Measurements from ENCODE around the gene SYT1. TPM values are rescaled to one million over a fixed set of nuclear protein-coding genes. Genes with fewer than 3 reads are reported as not detected.
"Not testable (repeated sequence)": the region's sequence is repeated elsewhere in the genome, so short reads cannot be mapped to it uniquely, and the experiment has no call there.

Gene SYT1
- total and polyA plus RNA-seq, 2 donors, result 5.1 to 13.8 TPM

DNA sequence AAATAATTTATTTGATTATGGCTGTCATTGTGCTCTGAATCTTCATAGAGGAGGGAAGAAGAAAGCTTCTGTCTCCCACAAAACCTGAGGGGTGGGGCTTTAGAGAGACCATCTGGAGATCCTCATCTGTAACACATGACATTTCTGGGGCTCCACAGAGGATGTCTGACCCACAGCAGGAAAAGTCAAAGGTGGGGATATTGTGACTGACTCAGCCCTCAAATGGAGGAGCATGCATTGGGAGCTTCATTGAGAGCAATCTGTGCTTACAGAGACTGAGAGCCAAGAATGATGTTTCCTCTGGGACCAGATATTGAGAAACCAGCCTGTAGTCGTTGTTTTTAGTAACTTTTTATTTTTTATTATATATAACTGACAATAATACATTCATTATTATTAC is 158.7 kb downstream of the SYT1 start:
- WGBS, result 63% methylated on average over 1 of the region's 1 CpG
- Histone ChIP-seq H3K27ac (ENCODE audit: low read depth) (no peak overlapping the region), H3K4me1 (ENCODE audit: insufficient read depth) (no peaks in the 10 kb centered on the region), H3K36me3 (ENCODE audit: insufficient read depth) (no peaks in the 10 kb centered on the region), H3K4me3 (ENCODE audit: low read depth, low read length) (no peak overlapping the region)
- no peak for DNase-seq (ENCODE audit: extremely low spot score)

DNA sequence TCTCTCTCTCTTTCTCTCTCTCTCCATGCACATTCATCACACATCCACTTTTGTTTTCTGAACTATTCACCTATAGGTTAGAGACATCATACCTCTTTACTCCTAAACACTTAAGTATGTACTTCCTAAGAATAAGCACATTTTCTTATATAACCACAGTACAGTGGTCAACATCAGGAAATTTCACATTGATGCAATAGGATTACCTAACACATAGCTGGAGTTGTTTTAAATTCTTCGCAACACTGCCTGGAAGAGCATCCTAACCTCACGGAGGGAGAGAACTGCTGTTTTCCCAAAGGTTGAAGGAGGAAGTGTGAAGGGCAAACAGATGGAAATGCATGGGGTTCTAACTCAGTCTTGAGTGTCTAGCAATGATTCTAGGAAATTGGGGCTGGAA is 159.2 kb downstream of the SYT1 start:
- DNase-seq (ENCODE audit: extremely low spot score), result no peak
- Histone ChIP-seq H3K27ac (ENCODE audit: low read depth) (no peak overlapping the region), H3K4me1 (ENCODE audit: insufficient read depth) (no peaks in the 10 kb centered on the region), H3K36me3 (ENCODE audit: insufficient read depth) (no peaks in the 10 kb centered on the region), H3K4me3 (ENCODE audit: low read depth, low read length) (no peak overlapping the region)
- WGBS, result 93% methylated on average over 2 of the region's 2 CpGs

DNA sequence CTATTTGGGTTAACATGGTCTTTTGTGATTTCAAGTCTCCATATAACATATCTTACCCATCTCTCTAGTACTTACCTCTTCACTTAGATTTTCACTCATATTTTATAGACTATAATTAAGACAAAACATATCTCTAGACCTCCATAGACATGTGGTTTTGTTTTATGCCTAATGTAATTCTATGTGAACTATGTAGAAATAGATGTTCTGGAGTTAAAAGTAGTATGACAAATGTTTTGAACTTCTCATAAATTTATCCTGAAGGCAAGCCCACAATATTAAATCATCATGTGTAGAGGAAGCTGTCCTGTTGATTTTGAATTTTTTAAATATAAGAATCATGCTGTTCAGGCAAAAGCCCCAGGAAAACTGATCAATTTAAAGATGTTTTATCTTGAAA is 169.2 kb downstream of the SYT1 start:
- no peaks in the 10 kb centered on the region for H3K4me1 ChIP-seq (ENCODE audit: insufficient read depth)
- DNase-seq (ENCODE audit: extremely low spot score), result no peak
- H3K36me3 ChIP-seq (ENCODE audit: insufficient read depth), result no peaks in the 10 kb centered on the region
- H3K27ac ChIP-seq (ENCODE audit: low read depth), result no peak overlapping the region
- no peak overlapping the region for H3K4me3 ChIP-seq (ENCODE audit: low read depth, low read length)

DNA sequence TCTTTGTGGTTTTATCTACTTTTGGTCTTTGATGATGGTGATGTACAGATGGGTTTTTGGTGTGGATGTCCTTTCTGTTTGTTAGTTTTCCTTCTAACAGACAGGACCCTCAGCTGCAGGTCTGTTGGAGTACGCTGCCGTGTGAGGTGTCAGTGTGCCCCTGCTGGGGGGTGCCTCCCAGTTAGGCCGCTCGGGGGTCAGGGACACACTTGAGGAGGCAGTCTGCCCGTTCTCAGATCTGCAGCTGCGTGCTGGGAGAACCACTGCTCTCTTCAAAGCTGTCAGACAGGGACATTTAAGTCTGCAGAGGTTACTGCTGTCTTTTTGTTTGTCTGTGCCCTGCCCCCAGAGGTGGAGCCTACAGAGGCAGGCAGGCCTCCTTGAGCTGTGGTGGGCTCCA is 180.2 kb downstream of the SYT1 start:
- H3K4me1 ChIP-seq (ENCODE audit: insufficient read depth); H3K27ac ChIP-seq (ENCODE audit: low read depth); H3K36me3 ChIP-seq (ENCODE audit: insufficient read depth); DNase-seq (ENCODE audit: extremely low spot score); H3K4me3 ChIP-seq (ENCODE audit: low read depth, low read length): not testable (repeated sequence)
- 85% methylated on average over 6 of the region's 6 CpGs for WGBS

DNA sequence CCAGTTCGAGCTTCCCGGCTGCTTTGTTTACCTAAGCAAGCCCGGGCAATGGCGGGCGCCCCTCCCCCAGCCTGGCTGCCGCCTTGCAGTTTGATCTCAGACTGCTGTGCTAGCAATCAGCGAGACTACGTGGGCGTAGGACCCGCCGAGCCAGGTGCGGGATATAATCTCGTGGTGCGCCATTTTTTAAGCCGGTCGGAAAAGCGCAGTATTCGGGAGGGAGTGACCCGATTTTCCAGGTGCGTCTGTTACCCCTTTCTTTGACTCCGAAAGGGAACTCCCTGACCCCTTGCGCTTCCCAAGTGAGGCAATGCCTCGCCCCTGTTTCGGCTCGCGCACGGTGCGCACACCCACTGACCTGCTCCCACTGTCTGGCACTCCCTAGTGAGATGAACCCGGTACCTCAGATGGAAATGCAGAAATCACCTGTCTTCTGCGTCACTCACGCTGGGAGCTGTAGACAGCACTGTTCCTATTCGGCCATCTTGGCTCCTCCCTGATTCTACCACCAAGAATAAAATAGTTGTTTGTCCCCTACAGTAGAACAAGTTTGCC is 180.7 kb downstream of the SYT1 start:
- not testable (repeated sequence) for DNase-seq (ENCODE audit: extremely low spot score); H3K4me1 ChIP-seq (ENCODE audit: insufficient read depth); H3K4me3 ChIP-seq (ENCODE audit: low read depth, low read length); H3K27ac ChIP-seq (ENCODE audit: low read depth); H3K36me3 ChIP-seq (ENCODE audit: insufficient read depth)
- WGBS, result 90% methylated on average over 30 of the region's 32 CpGs

DNA sequence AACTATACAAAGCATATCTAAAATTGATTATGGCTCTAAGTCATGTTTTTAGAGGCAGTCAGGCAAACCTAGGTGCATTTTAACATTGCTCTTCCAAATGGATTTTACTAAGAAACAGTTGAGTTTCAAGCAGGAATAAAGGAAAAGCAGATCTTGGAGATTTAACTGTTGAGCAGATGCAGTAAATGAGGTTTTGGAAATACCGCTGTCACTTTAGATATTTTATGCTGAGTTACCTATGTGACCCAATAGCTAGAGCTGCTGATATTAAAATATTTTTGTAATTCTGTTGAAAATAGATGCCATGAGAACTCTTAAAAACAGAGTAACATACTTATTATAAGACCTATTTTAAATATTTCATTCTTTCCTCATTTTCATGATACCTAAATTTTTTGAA is 181.4 kb downstream of the SYT1 start:
- H3K4me3 ChIP-seq (ENCODE audit: low read depth, low read length), result no peak overlapping the region
- WGBS, result 98% methylated on average over 1 of the region's 1 CpG
- no peak overlapping the region for H3K27ac ChIP-seq (ENCODE audit: low read depth)
- no peaks in the 10 kb centered on the region for H3K36me3 ChIP-seq (ENCODE audit: insufficient read depth)
- no peaks in the 10 kb centered on the region for H3K4me1 ChIP-seq (ENCODE audit: insufficient read depth)
- no peak for DNase-seq (ENCODE audit: extremely low spot score)

DNA sequence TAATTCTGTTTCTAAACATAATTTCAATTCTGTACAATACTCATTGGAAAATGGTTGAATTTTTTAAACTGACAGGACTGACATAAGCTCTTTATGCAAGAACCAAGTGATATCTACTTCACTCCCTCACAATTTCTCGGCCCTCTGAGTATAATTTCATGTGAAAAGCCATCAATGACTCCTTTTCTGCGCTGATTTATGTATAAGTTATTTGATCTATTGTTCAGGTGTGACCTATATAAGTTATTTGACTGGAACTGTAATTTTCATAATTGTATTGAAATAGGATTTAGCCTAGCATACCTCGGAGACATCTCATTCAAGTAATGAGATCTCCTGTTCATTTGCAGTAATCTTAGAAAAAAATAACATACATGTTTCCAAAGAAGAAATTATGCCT is 184.4 kb downstream of the SYT1 start:
- WGBS, result 93% methylated on average over 3 of the region's 3 CpGs
- Histone ChIP-seq H3K27ac (ENCODE audit: low read depth) (no peak overlapping the region), H3K36me3 (ENCODE audit: insufficient read depth) (no peaks in the 10 kb centered on the region), H3K4me3 (ENCODE audit: low read depth, low read length) (no peak overlapping the region), H3K4me1 (ENCODE audit: insufficient read depth) (no peaks in the 10 kb centered on the region)
- no peak for DNase-seq (ENCODE audit: extremely low spot score)

DNA sequence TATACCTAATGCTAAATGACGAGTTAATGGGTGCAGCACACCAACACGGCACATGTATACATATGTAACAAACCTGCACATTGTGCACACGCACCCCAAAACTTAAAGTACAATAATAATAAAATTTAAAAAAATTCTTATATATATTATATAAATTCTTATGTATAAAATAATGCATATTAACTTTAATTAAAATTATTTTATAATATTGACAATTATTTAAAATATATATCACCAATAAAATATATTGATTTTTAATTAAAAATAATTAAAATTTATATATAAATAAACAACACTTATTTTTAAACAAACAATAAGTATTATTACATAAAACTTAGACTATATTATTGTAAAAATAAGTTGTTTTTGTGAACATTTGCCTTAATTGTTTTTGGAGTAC is 188.8 kb downstream of the SYT1 start:
- WGBS, result 96% methylated on average over 3 of the region's 3 CpGs
- DNase-seq (ENCODE audit: extremely low spot score), result no peak
- Histone ChIP-seq H3K4me1 (ENCODE audit: insufficient read depth) (no peaks in the 10 kb centered on the region), H3K36me3 (ENCODE audit: insufficient read depth) (no peaks in the 10 kb centered on the region), H3K4me3 (ENCODE audit: low read depth, low read length) (no peak overlapping the region), H3K27ac (ENCODE audit: low read depth) (no peak overlapping the region)

DNA sequence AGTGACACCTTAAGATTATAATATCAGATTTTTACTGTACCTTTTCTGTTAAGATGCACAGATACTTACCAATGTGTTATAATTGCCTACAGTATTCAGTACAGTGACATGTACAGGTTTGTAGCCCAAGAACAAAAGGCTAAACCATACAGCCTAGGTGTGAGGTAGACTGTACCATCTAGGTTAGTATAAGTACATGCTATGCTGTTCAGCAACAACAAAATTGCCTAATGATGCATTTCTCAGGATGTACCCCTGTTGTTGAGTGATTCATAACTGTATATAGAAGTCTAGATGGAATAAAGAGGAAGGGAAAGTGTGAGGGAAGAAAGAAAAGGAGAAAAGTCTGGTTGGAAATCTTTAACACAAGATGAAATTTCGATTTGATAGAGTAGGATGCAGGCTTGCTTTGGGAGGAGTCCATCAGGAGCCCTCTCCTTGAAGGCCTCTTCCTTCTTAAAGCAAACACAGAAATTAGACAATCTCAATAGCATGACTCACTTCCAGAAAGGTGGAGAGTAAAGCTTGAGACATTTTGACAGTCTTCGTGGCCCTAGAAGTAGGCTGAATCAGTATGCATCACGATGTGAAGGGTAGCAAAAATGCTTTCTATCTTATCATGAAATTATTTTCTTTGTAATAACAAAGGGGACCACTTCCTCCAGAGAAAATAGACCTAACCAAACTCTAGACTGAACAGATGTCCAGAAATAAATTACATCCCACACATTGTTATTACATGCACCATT is 191.5 kb downstream of the SYT1 start:
- no peaks in the 10 kb centered on the region for H3K4me1 ChIP-seq (ENCODE audit: insufficient read depth)
- no peak overlapping the region for H3K4me3 ChIP-seq (ENCODE audit: low read depth, low read length)
- no peak overlapping the region for H3K27ac ChIP-seq (ENCODE audit: low read depth)
- DNase-seq (ENCODE audit: extremely low spot score), result no peak
- no peaks in the 10 kb centered on the region for H3K36me3 ChIP-seq (ENCODE audit: insufficient read depth)
- 71% methylated on average over 3 of the region's 3 CpGs for WGBS

DNA sequence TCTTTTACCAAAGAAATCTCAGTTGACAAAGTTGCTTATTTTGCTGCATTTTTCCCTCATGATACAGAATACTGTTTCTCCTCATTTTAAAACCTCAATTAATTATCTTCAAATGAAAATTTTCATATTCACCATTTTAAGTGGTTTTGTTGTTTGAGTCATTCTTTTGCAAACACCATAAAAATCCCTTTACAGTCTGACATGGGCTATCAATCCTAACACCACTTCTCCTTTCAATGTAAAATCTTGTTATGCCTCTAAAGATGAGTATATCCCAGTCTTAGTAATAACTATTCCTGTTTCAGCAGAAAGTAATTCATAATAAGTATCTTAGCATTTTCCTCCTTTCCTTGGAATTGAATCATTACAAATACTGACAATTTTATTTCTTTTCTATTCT is 192.2 kb downstream of the SYT1 start:
- Histone ChIP-seq H3K4me3 (ENCODE audit: low read depth, low read length) (no peak overlapping the region), H3K36me3 (ENCODE audit: insufficient read depth) (no peaks in the 10 kb centered on the region), H3K27ac (ENCODE audit: low read depth) (no peak overlapping the region), H3K4me1 (ENCODE audit: insufficient read depth) (no peaks in the 10 kb centered on the region)
- DNase-seq (ENCODE audit: extremely low spot score), result no peak

DNA sequence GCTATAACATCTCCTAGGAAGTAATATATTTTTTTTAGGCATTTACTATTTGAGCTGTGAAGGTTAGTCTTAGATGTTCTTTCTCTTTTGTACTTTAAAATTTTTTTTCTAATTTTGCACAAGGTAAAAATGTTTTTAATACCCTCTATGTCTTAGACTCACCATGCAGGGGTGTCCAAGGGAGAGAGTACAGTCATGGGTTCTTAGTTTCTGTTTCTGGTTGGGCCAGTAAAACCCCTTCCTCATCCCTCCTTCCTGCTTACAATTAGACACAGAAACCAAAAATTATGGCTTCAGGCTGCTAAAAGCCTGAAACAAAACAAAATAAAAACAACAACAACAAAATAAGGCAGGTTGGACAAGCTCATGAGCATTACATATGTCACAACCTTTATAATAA is 193.0 kb downstream of the SYT1 start:
- no peak for DNase-seq (ENCODE audit: extremely low spot score)
- Histone ChIP-seq H3K4me3 (ENCODE audit: low read depth, low read length) (no peak overlapping the region), H3K27ac (ENCODE audit: low read depth) (no peak overlapping the region), H3K4me1 (ENCODE audit: insufficient read depth) (no peaks in the 10 kb centered on the region), H3K36me3 (ENCODE audit: insufficient read depth) (no peaks in the 10 kb centered on the region)

DNA sequence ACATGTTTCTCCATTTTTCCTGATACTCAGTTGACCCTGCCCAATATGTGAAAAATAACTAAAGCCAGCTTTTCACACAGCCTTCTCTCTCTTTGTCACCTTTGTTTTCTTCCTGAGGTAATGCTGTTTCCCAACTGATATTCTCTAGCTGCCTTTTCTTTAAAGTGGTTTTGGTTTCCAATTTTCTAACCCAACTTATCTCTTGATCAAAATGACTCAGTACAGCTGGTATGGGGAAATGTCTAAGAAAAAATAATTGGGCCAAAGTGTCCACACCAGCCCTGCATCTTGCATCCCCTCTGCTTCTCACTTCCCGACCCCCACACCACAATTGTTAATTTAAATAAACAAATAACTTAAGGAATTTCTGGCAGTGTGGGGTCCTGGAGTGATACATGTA is 193.8 kb downstream of the SYT1 start:
- Histone ChIP-seq H3K27ac (ENCODE audit: low read depth) (no peak overlapping the region), H3K4me3 (ENCODE audit: low read depth, low read length) (no peak overlapping the region), H3K4me1 (ENCODE audit: insufficient read depth) (no peaks in the 10 kb centered on the region), H3K36me3 (ENCODE audit: insufficient read depth) (no peaks in the 10 kb centered on the region)
- 51% methylated on average over 1 of the region's 1 CpG for WGBS
- no peak for DNase-seq (ENCODE audit: extremely low spot score)

DNA sequence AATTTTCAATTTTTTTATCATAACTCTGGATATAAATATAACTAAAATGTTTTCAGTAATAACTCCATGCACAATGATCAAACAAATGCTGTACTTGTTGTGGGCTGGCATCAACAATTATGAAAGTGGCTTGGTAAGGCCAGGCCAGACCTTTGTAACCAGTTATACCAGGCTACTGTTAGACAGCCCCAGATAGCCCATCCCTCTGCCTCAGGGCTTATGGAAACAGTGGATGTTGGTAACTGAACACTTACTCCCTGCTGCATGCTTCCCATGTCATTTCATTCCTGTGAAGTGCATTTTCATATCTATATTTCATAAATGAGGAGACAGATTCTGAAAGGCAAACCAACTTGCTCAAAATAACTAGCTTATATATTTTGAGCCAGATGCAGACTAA is 195.0 kb downstream of the SYT1 start:
- DNase-seq (ENCODE audit: extremely low spot score), result no peak
- no peak overlapping the region for H3K4me3 ChIP-seq (ENCODE audit: low read depth, low read length)
- H3K27ac ChIP-seq (ENCODE audit: low read depth), result no peak overlapping the region
- no peaks in the 10 kb centered on the region for H3K4me1 ChIP-seq (ENCODE audit: insufficient read depth)
- H3K36me3 ChIP-seq (ENCODE audit: insufficient read depth), result no peaks in the 10 kb centered on the region

DNA sequence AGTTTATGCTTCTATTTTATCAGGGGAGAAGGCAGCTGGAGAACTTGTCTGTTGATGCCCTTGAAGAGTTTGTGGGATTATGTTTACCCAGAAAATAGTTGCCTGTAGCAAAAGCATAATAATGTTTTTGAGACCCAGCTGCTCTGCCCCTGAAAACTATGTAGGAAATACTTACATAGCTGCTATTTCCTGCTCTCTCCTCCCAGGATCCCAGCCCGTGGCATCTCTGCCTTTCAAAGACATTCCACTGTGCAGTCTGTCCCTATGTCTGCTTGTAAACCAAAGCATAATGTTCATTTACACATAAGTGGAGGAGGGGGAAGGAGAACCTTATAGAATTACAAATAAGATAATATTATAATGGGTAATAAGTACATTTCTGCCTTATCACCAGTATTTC is 198.7 kb downstream of the SYT1 start:
- 35% methylated on average over 1 of the region's 1 CpG for WGBS
- no peak overlapping the region for H3K4me3 ChIP-seq (ENCODE audit: low read depth, low read length)
- H3K4me1 ChIP-seq (ENCODE audit: insufficient read depth), result no peaks in the 10 kb centered on the region
- DNase-seq (ENCODE audit: extremely low spot score), result no peak
- no peak overlapping the region for H3K27ac ChIP-seq (ENCODE audit: low read depth)
- H3K36me3 ChIP-seq (ENCODE audit: insufficient read depth), result no peaks in the 10 kb centered on the region

DNA sequence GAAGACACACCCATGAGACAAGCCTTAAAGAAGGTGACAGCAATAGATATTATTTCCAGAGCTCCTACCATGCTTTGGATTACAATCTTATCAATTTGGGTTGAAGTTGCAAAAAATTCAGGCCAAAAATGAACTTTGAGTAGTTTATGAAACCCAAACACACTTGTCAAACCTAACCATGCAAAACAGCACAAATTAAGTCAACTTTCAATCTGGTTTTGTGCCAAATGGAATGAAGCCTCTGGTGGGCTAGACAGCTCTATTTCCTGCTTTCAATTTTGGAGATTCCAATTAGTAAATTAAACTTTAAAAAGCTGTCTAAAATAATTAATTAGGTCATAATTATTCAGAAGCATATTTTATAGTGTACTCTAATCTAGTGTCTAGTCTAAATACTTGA is 203.4 kb downstream of the SYT1 start:
- no peak for DNase-seq (ENCODE audit: extremely low spot score)
- Histone ChIP-seq H3K4me1 (ENCODE audit: insufficient read depth) (no peaks in the 10 kb centered on the region), H3K4me3 (ENCODE audit: low read depth, low read length) (no peak overlapping the region)

More for the DNA sequence above, 203.4 kb downstream of the SYT1 start:
- H3K36me3 ChIP-seq (ENCODE audit: insufficient read depth), result no peaks in the 10 kb centered on the region
- H3K27ac ChIP-seq (ENCODE audit: low read depth), result no peak overlapping the region
